Measurements from ENCODE around the gene ATAT1. TPM values are rescaled to one million over a fixed set of nuclear protein-coding genes. Genes with fewer than 3 reads are reported as not detected.

ATAT1 gene
- total RNA-seq (2014; rRNA removed) (4.6 and 6.1 TPM in 2 replicates), Bru-seq, nascent RNA (percentile 54 among the genes with signal in this experiment), BruChase-seq, experiment 1, labeled RNA remaining after a 6-hour chase (percentile 65 among the genes with signal in this experiment), BruChase-seq, experiment 2, labeled RNA remaining after a 2-hour chase (percentile 65 among the genes with signal in this experiment)
- long read RNA-seq, partial matches to known transcripts: 1 of 5 reads
- long read RNA-seq, other reads (novel, unspliced or antisense): 4 of 5 reads

GRCh38 chr6:30626484-30627366 lies at the start of gene ATAT1:
ATAT1 (plus strand) TSS chr6:30626874.
- Histone ChIP-seq H3K9me2 (replicated peaks; ENCODE audit: low read length) (no peaks in the 10 kb centered on the region), H3K36me3 (ENCODE audit: low read depth, low read length) (peaks cover 22% of the 10 kb centered on the region), H3K27me3 (ENCODE audit: low read length) (no peaks in the 10 kb centered on the region), H3K27ac (ENCODE audit: low read length) (peak within 1 kb of the TSS; percentile 18; the same call in 1 of the 2 replicates), H3K9me3 (ENCODE audit: low read length) (no peaks in the 10 kb centered on the region), H4K20me1 (ENCODE audit: low read length) (no peaks in the 10 kb centered on the region), H3F3A (ENCODE audit: low read length, unreplicated experiment) (no peaks in the 10 kb centered on the region), H3K79me2 (ENCODE audit: low read length) (no peaks in the 10 kb centered on the region), H3K9ac (ENCODE audit: low read length) (peak within 1 kb of the TSS; percentile 65), H3K4me1 (ENCODE audit: insufficient read depth, low read length) (peaks cover 4% of the 10 kb centered on the region; the same call in 1 of the 2 replicates), H3K4me2 (ENCODE audit: low read length) (peak within 1 kb of the TSS; percentile 75), H2AFZ (ENCODE audit: low read length) (peak within 1 kb of the TSS; percentile 47), H3K4me3 (ENCODE audit: low read length) (peak within 1 kb of the TSS; percentile 61)
- TSS peak; percentile 45 for BruUV-seq (replicated peaks)
- DNase-seq: peak; percentile 60
- POLR2A ChIA-PET (ENCODE audit: unreplicated experiment): no interaction called here
- TF ChIP-seq CTCF (conservative IDR thresholded peaks at IDR 0.05; ENCODE audit: low read depth, low read length): no peak
- no peak for TF ChIP-seq EZH2 (IDR thresholded peaks at IDR 0.05; ENCODE audit: low read length, unreplicated experiment)
- no peak for TF ChIP-seq EZH2phosphoT487 (IDR thresholded peaks at IDR 0.05; ENCODE audit: borderline replicate concordance, low read length)
- peak; percentile 85 for ATAC-seq
- intact Hi-C loops (cut with micrococcal nuclease): no loop called here
- CTCF ChIA-PET: no interaction called here

GRCh38 chr6:30578051-30578450 lies 48.6 kb upstream of the ATAT1 start:
- CTCF ChIA-PET: no interaction called here
- peaks cover 30% of the 10 kb centered on the region for H4K20me1 ChIP-seq (ENCODE audit: low read length)
- no peaks in the 10 kb centered on the region for H3F3A ChIP-seq (ENCODE audit: low read length, unreplicated experiment)
- peaks cover 42% of the 10 kb centered on the region for H3K79me2 ChIP-seq (ENCODE audit: low read length)
- H3K27ac ChIP-seq (ENCODE audit: low read length): no peak overlapping the region
- POLR2A ChIA-PET (ENCODE audit: unreplicated experiment): no interaction called here
- H3K4me1 ChIP-seq (ENCODE audit: insufficient read depth, low read length): peaks cover 11% of the 10 kb centered on the region
- DNase-seq (no peak), ATAC-seq (no peak)
- no TSS peak for BruUV-seq (replicated peaks)
- H3K4me3 ChIP-seq (ENCODE audit: low read length): no peak overlapping the region
- no peaks in the 10 kb centered on the region for H3K9me2 ChIP-seq (replicated peaks; ENCODE audit: low read length)
- H3K9me3 ChIP-seq (ENCODE audit: low read length): no peaks in the 10 kb centered on the region
- TF ChIP-seq EZH2 (IDR thresholded peaks at IDR 0.05; ENCODE audit: low read length, unreplicated experiment) (no peak), CTCF (conservative IDR thresholded peaks at IDR 0.05; ENCODE audit: low read depth, low read length) (no peak), EZH2phosphoT487 (IDR thresholded peaks at IDR 0.05; ENCODE audit: borderline replicate concordance, low read length) (no peak)
- peaks cover 48% of the 10 kb centered on the region for H3K36me3 ChIP-seq (ENCODE audit: low read depth, low read length)
- intact Hi-C loops (cut with micrococcal nuclease): no loop called here
- no peak overlapping the region for H2AFZ ChIP-seq (ENCODE audit: low read length)
- H3K27me3 ChIP-seq (ENCODE audit: low read length): no peaks in the 10 kb centered on the region
- H3K9ac ChIP-seq (ENCODE audit: low read length): no peak overlapping the region
- H3K4me2 ChIP-seq (ENCODE audit: low read length): no peak overlapping the region
